B cell (primary cell): Measurements from ENCODE around the gene PAXIP1. TPM values are rescaled to one million over a fixed set of nuclear protein-coding genes. Genes with fewer than 3 reads are reported as not detected.
A peak's percentile ranks its signal among the peaks of the same experiment; 100 is the strongest.

Experiments used
- ATAC-seq: fragments of 200-7000 bp; cut with Tn5 transposase; one replicate; pipeline ENCODE4 v1.10.0; 2021; ENCODE audit warnings: low read depth, mild to moderate bottlenecking, moderate number of reproducible peaks, moderate library complexity
- CTCF ChIA-PET: fragments of 350-600 bp; sonication (Branson Sonifier 250); formaldehyde crosslinking; loops from one replicate; lab custom pipeline; 2021; ENCODE audit warnings: antibody characterized with exemption, inconsistent platforms; lab: Charles Lee
- POLR2A ChIA-PET: fragments of 350-600 bp; sonication (Branson Sonifier 250); formaldehyde crosslinking; loops from one replicate; lab custom pipeline; 2021; ENCODE audit warnings: antibody characterized with exemption; lab: Charles Lee
- DNase-seq: peaks from one replicate; pipeline ENCODE4 v3.0.0; 2013
- H2AFZ ChIP-seq: 2 replicates; pipeline ENCODE4 v1.6.1; 2012; ENCODE audit warnings: mild to moderate bottlenecking, low read depth, low read length; ENCODE audit not compliant: insufficient read depth, poor library complexity, severe bottlenecking
- H3K27ac ChIP-seq, 2 donors: 1 replicate in 1 of 2; 2 replicates in 1 of 2; pipeline ENCODE4 v1.5.1; 2012 to 2013; ENCODE audit warnings: low read length in 2 of 2, mild to moderate bottlenecking in 2 of 2, moderate library complexity in 1 of 2
- H3K27me3 ChIP-seq, 4 experiments: fragments of 200-600 bp in 1 of 4; sonication (generic) in 1 of 4; replicated peaks in 1 of 4; 1 replicate in 2 of 4; 2 replicates in 2 of 4; pipeline versions ENCODE4 v1.6.1 to v1.7.0; 2013 to 2016; ENCODE audit warnings: low read length in 3 of 4, mild to moderate bottlenecking in 2 of 4, mixed read lengths in 1 of 4, moderate library complexity in 1 of 4; ENCODE audit not compliant: insufficient read depth in 4 of 4, control insufficient read depth in 3 of 4; ENCODE audit errors: control extremely low read depth in 1 of 4
- H3K36me3 ChIP-seq, 2 experiments: replicated peaks in 1 of 2; 1 replicate in 1 of 2; 2 replicates in 1 of 2; pipeline versions ENCODE4 v1.6.1 to v1.7.1; 2013; ENCODE audit warnings: low read length in 1 of 2; ENCODE audit not compliant: insufficient read depth in 2 of 2, control insufficient read depth in 1 of 2; ENCODE audit errors: control extremely low read depth in 1 of 2, extremely low read depth in 1 of 2
- H3K4me1 ChIP-seq, 2 donors: fragments of 200-600 bp in 1 of 2; sonication (generic) in 1 of 2; 1 replicate in 1 of 2; 2 replicates in 1 of 2; pipeline versions ENCODE4 v1.5.1 to v1.6.1; 2013 to 2017; ENCODE audit warnings: low read length in 2 of 2; ENCODE audit not compliant: control insufficient read depth in 2 of 2, insufficient read depth in 2 of 2
- H3K4me2 ChIP-seq: replicated peaks from 2 replicates; pipeline ENCODE3; 2012; ENCODE audit warnings: mild to moderate bottlenecking, low read depth, low read length; ENCODE audit not compliant: poor library complexity, severe bottlenecking
- H3K4me3 ChIP-seq, 5 experiments: fragments of 200-600 bp in 1 of 5; sonication (generic) in 1 of 5; 1 replicate in 3 of 5; 2 replicates in 2 of 5; pipeline versions ENCODE4 v1.5.1 to v1.7.0; 2011 to 2016; ENCODE audit warnings: low read length in 4 of 5, mild to moderate bottlenecking in 4 of 5, low read depth in 2 of 5, control low read depth in 1 of 5, moderate library complexity in 1 of 5; ENCODE audit not compliant: insufficient read depth in 1 of 5; ENCODE audit errors: control extremely low read depth in 1 of 5, extremely low read depth in 1 of 5
- H3K79me2 ChIP-seq: fragments of 200-600 bp; sonication (generic); one replicate; pipeline ENCODE4 v1.6.0; 2016; ENCODE audit warnings: low read length; ENCODE audit not compliant: control insufficient read depth, insufficient read depth
- H3K9ac ChIP-seq: fragments of 200-600 bp; sonication (generic); 2 replicates; pipeline ENCODE4 v1.6.1; 2017; ENCODE audit warnings: mild to moderate bottlenecking, low read length, moderate library complexity
- H3K9me3 ChIP-seq, 3 donors: one replicate each; pipeline versions ENCODE4 v1.6.1 to v1.7.1; 2013; ENCODE audit warnings: low read length in 2 of 3; ENCODE audit not compliant: control insufficient read depth in 2 of 3, insufficient read depth in 1 of 3; ENCODE audit errors: control extremely low read depth in 1 of 3
- H4K20me1 ChIP-seq: 2 replicates; pipeline ENCODE4 v1.6.0; 2012; ENCODE audit warnings: mild to moderate bottlenecking, low read length; ENCODE audit not compliant: insufficient read depth, control insufficient read depth, poor library complexity, severe bottlenecking
- H3K27ac Mint-ChIP-seq: one replicate; pipeline ENCODE4 v1.8.0; 2021; ENCODE audit warnings: mixed read lengths
- H3K27me3 Mint-ChIP-seq: one replicate; pipeline ENCODE4 v1.8.0; 2021; ENCODE audit warnings: mixed read lengths
- H3K4me1 Mint-ChIP-seq: one replicate; pipeline ENCODE4 v1.8.0; 2021; ENCODE audit warnings: mixed read lengths
- H3K4me3 Mint-ChIP-seq: one replicate; pipeline ENCODE4 v1.8.0; 2021; ENCODE audit warnings: mixed read lengths
- H3K9me3 Mint-ChIP-seq: one replicate; pipeline ENCODE4 v1.8.0; 2022; ENCODE audit warnings: mixed read lengths; ENCODE audit not compliant: insufficient read depth
- CTCF ChIP-seq: fragments of 200-600 bp; IDR thresholded peaks from one replicate; pipeline ENCODE4 v1.8.0; 2022; ENCODE audit warnings: antibody characterized with exemption, mild to moderate bottlenecking
- EZH2 ChIP-seq: IDR thresholded peaks from 2 replicates; pipeline ENCODE4 v1.6.1; 2012; ENCODE audit warnings: borderline replicate concordance, low read depth, mild to moderate bottlenecking, moderate library complexity, low read length; ENCODE audit not compliant: insufficient read depth, poor library complexity, severe bottlenecking
- WGBS: methylation state at CpG from one replicate; pipeline ENCODE4 v1.1.5; 2013; ENCODE audit warnings: missing lambda C conversion rate; ENCODE audit not compliant: insufficient coverage; 5-methylcytosine and 5-hydroxymethylcytosine counted together
- intact Hi-C: fragments of 100-400 bp; cut with micrococcal nuclease; formaldehyde crosslinking; loops from one replicate; pipeline ENCODE4 v1.10.0; 2022
- polyA minus RNA-seq: library from RNA; depleted of rRNA, polyadenylated mRNA; stranded (reverse); fragments of >200 nt; gene quantifications from 2 replicates; pipeline ENCODE4 v1.2.3, GENCODE V29; 2012
- polyA plus RNA-seq: library from polyadenylated mRNA; depleted of rRNA; stranded (reverse); fragments of >200 nt; gene quantifications from 2 replicates; pipeline ENCODE4 v1.2.3, GENCODE V29; 2012
- total RNA-seq, 2 donors: library from RNA; stranded (reverse); fragments of 120-200 nt in 1 of 2; gene quantifications; 1 replicate in 1 of 2; 2 replicates in 1 of 2; pipeline versions ENCODE4 v1.2.3 to v1.2.4, GENCODE V29; 2013 to 2022

The PAXIP1 gene
- 17.5 and 18.5 TPM in 2 replicates for total RNA-seq
- total RNA-seq (2013): 8.8 TPM
- polyA plus RNA-seq: 9.2 and 9.6 TPM in 2 replicates
- polyA minus RNA-seq: 8.0 and 10.6 TPM in 2 replicates

GRCh38 chr7:155003092-155003375 is at the start of gene PAXIP1:
Gene PAXIP1, minus strand, starts transcription at chr7:155003124. Its CDS starts 195 bp downstream, at chr7:155002929.
- Histone ChIP-seq H3K36me3 (peaks cover 0 to 8% of the 10 kb centered on the region in 2 experiments), H2AFZ (peak within 1 kb of the TSS; percentile 96), H3K9me3 (no peaks in the 10 kb centered on the region), H3K4me1 (peaks cover 14 to 18% of the 10 kb centered on the region in 2 donors), H3K79me2 (peaks cover 26% of the 10 kb centered on the region), H3K27me3 (no peaks in the 10 kb centered on the region), H3K9ac (peak within 1 kb of the TSS; percentile 92), H3K27ac (peak within 1 kb of the TSS; percentile 58 to 80), H4K20me1 (no peaks in the 10 kb centered on the region), H3K4me2 (peak within 1 kb of the TSS; percentile 93), H3K4me3 (peak within 1 kb of the TSS; percentile 57 to 98 (median 89))
- ATAC-seq (peak; percentile 71), DNase-seq (peak; percentile 92)
- TF ChIP-seq CTCF (no peak), EZH2 (no peak)
- ChIA-PET POLR2A (interaction anchor here (1.0 to 1.6 kb wide), 3 partner anchors 75 to 296 kb away, joined by 5 to 9 read pairs (median 5); partner anchors contain the start of gene INSIG1), CTCF (interaction anchor here (0.8 to 9.0 kb wide), 4 partner anchors 76 to 342 kb away, joined by 3 to 75 read pairs (median 5); partner anchors contain the start of gene INSIG1)
- Mint-ChIP-seq H3K9me3 (no peaks in the 10 kb centered on the region), H3K4me3 (peak within 1 kb of the TSS; percentile 95), H3K27me3 (no peaks in the 10 kb centered on the region), H3K4me1 (peaks cover 15% of the 10 kb centered on the region), H3K27ac (peak within 1 kb of the TSS; percentile 93)
- intact Hi-C loops: loop anchor here (1.0 to 10.0 kb wide), 5 partner anchors 48 to 642 kb away; partner anchors contain the start of genes INSIG1 and RBM33
- WGBS: under 1% methylated on average over 44 of the region's 44 CpGs

- Histone ChIP-seq H3K4me1 (no peaks in the 10 kb centered on the region), H4K20me1 (no peaks in the 10 kb centered on the region), H3K36me3 (no peaks in the 10 kb centered on the region), H3K9me3 (no peaks in the 10 kb centered on the region), H3K4me2 (no peak overlapping the region), H3K27ac (no peak overlapping the region), H3K9ac (no peak overlapping the region), H3K79me2 (no peaks in the 10 kb centered on the region), H3K27me3 (peaks cover 0 to 5% (median 1%) of the 10 kb centered on the region in 4 experiments), H3K4me3 (no peak overlapping the region), H2AFZ (no peak overlapping the region)
- peaks cover 19% of the 10 kb centered on the region for H3K27me3 Mint-ChIP-seq
- ATAC-seq (no peak), DNase-seq (no peak)
- ChIA-PET CTCF (no interaction called here), POLR2A (no interaction called here)
- WGBS: 80% methylated on average over 1 of the region's 4 CpGs
- H3K4me3 Mint-ChIP-seq: no peak overlapping the region
- H3K4me1 Mint-ChIP-seq: no peaks in the 10 kb centered on the region
- H3K27ac Mint-ChIP-seq: no peak overlapping the region
- intact Hi-C loops: no loop called here
- no peaks in the 10 kb centered on the region for H3K9me3 Mint-ChIP-seq
- TF ChIP-seq CTCF: no peak
- no peak for TF ChIP-seq EZH2
These were observed 48.4 kb upstream of the PAXIP1 start for GRCh38 chr7:155051355-155051754.
